HepG2 (cell line): ENCODE results near the gene ASTN2. TPM values are rescaled to one million over a fixed set of nuclear protein-coding genes. Genes with fewer than 3 reads are reported as not detected.

Experiments used
- EEA1 ChIP-seq: sonication (generic); formaldehyde crosslinking; IDR thresholded peaks from 2 replicates; pipeline ENCODE4 v1.5.1; 2020; ENCODE audit warnings: mild to moderate bottlenecking, missing genetic modification reagents, borderline replicate concordance
- EED ChIP-seq: sonication (generic); formaldehyde crosslinking; IDR thresholded peaks from 2 replicates; pipeline ENCODE4 v1.5.0; 2020; ENCODE audit warnings: mild to moderate bottlenecking, missing genetic modification reagents
- FOXM1 ChIP-seq: sonication (generic); formaldehyde crosslinking; IDR thresholded peaks from 2 replicates; pipeline ENCODE4 v1.5.0; 2020; ENCODE audit warnings: missing genetic modification reagents
- GPN1 ChIP-seq: sonication (generic); formaldehyde crosslinking; IDR thresholded peaks from 2 replicates; pipeline ENCODE4 v1.5.1; 2020; ENCODE audit warnings: missing genetic modification reagents, borderline replicate concordance
- GZF1 ChIP-seq: sonication (generic); formaldehyde crosslinking; IDR thresholded peaks from 2 replicates; pipeline ENCODE4 v1.5.1; 2020; ENCODE audit warnings: mild to moderate bottlenecking, missing genetic modification reagents
- NAIF1 ChIP-seq: sonication (generic); formaldehyde crosslinking; IDR thresholded peaks from 2 replicates; pipeline ENCODE4 v1.5.0; 2020; ENCODE audit warnings: mild to moderate bottlenecking, missing genetic modification reagents, borderline replicate concordance
- RERE ChIP-seq: IDR thresholded peaks from 2 replicates; pipeline ENCODE4 v1.6.1; 2016; ENCODE audit warnings: low read depth, missing genetic modification reagents, missing compliant biosample characterization
- TAF15 ChIP-seq: fragments of 200-400 bp; formaldehyde crosslinking; IDR thresholded peaks from one replicate; pipeline ENCODE4 v1.6.1; 2018; ENCODE audit warnings: mild to moderate bottlenecking, low read depth, low read length; ENCODE audit not compliant: poor library complexity, severe bottlenecking
- TFAP4 ChIP-seq: sonication (generic); IDR thresholded peaks from 2 replicates; pipeline ENCODE4 v1.6.1; 2016; ENCODE audit warnings: low read depth, borderline replicate concordance
- TOPORS ChIP-seq: sonication (generic); formaldehyde crosslinking; IDR thresholded peaks from 2 replicates; pipeline ENCODE4 v1.8.0; 2023; ENCODE audit warnings: mild to moderate bottlenecking, missing genetic modification reagents
- ZNF460 ChIP-seq: sonication (generic); formaldehyde crosslinking; IDR thresholded peaks from 2 replicates; pipeline ENCODE4 v1.5.1; 2020; ENCODE audit warnings: missing genetic modification reagents, mild to moderate bottlenecking, borderline replicate concordance
- polyA plus RNA-seq, 8 experiments: library from polyadenylated mRNA; depleted of rRNA in 3 of 8; stranded (reverse) in 7 of 8; unstranded in 1 of 8; fragments of >200 nt; fragmentation: Illumina TruSeq in 4 of 8; extraction: Trizol in 4 of 8; gene quantifications; 2 replicates each; pipeline versions ENCODE4 v1.2.1 to v1.2.3, GENCODE V29; 2011 to 2016; ENCODE audit warnings: low read depth in 4 of 8, missing spikeins in 1 of 8, mixed read lengths in 1 of 8; ENCODE audit not compliant: insufficient read depth in 1 of 8
- total RNA-seq, 5 experiments: library from RNA; depleted of rRNA; stranded (reverse); fragments of >200 nt; fragmentation: Illumina TruSeq; extraction: Trizol; gene quantifications; 2 replicates each; pipeline ENCODE4 v1.2.3, GENCODE V29; 2016; ENCODE audit warnings: low read depth in 1 of 5
- TF ChIP-seq, protein P1 (sequence below): sonication (generic); formaldehyde crosslinking; IDR thresholded peaks from 2 replicates; pipeline ENCODE4 v1.4.0; 2020; ENCODE audit warnings: missing genetic modification reagents
- TF ChIP-seq, protein P2 (sequence below): sonication (generic); formaldehyde crosslinking; IDR thresholded peaks from 2 replicates; pipeline ENCODE4 v1.5.0; 2020; ENCODE audit warnings: mild to moderate bottlenecking, missing genetic modification reagents

Gene ASTN2
- total and polyA plus RNA-seq, 2 of the 13 experiments (the other 11 are each of a cell fraction or from before 2014, with no cell fraction given) = 5.2 to 13.5 TPM

GRCh38 chr9:116453785-116454184 lies 961.1 kb downstream of the ASTN2 start (continued):
- TF ChIP-seq EEA1 (CRISPR knock-in tag) (no peak), TAF15 (no peak), FOXM1 (CRISPR knock-in tag) (no peak), ZNF460 (CRISPR knock-in tag) (no peak), TFAP4 (peak; percentile 84; the same call in 1 of the 2 replicates), TOPORS (no peak), GPN1 (no peak), EED (no peak), RERE (no peak), GZF1 (no peak), NAIF1 (CRISPR knock-in tag) (no peak)
- TF ChIP-seq, protein P1, sequence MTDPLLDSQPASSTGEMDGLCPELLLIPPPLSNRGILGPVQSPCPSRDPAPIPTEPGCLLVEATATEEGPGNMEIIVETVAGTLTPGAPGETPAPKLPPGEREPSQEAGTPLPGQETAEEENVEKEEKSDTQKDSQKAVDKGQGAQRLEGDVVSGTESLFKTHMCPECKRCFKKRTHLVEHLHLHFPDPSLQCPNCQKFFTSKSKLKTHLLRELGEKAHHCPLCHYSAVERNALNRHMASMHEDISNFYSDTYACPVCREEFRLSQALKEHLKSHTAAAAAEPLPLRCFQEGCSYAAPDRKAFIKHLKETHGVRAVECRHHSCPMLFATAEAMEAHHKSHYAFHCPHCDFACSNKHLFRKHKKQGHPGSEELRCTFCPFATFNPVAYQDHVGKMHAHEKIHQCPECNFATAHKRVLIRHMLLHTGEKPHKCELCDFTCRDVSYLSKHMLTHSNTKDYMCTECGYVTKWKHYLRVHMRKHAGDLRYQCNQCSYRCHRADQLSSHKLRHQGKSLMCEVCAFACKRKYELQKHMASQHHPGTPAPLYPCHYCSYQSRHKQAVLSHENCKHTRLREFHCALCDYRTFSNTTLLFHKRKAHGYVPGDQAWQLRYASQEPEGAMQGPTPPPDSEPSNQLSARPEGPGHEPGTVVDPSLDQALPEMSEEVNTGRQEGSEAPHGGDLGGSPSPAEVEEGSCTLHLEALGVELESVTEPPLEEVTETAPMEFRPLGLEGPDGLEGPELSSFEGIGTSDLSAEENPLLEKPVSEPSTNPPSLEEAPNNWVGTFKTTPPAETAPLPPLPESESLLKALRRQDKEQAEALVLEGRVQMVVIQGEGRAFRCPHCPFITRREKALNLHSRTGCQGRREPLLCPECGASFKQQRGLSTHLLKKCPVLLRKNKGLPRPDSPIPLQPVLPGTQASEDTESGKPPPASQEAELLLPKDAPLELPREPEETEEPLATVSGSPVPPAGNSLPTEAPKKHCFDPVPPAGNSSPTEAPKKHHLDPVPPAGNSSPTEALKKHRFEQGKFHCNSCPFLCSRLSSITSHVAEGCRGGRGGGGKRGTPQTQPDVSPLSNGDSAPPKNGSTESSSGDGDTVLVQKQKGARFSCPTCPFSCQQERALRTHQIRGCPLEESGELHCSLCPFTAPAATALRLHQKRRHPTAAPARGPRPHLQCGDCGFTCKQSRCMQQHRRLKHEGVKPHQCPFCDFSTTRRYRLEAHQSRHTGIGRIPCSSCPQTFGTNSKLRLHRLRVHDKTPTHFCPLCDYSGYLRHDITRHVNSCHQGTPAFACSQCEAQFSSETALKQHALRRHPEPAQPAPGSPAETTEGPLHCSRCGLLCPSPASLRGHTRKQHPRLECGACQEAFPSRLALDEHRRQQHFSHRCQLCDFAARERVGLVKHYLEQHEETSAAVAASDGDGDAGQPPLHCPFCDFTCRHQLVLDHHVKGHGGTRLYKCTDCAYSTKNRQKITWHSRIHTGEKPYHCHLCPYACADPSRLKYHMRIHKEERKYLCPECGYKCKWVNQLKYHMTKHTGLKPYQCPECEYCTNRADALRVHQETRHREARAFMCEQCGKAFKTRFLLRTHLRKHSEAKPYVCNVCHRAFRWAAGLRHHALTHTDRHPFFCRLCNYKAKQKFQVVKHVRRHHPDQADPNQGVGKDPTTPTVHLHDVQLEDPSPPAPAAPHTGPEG (CRISPR knock-in tag) = no peak
- TF ChIP-seq, protein P2, sequence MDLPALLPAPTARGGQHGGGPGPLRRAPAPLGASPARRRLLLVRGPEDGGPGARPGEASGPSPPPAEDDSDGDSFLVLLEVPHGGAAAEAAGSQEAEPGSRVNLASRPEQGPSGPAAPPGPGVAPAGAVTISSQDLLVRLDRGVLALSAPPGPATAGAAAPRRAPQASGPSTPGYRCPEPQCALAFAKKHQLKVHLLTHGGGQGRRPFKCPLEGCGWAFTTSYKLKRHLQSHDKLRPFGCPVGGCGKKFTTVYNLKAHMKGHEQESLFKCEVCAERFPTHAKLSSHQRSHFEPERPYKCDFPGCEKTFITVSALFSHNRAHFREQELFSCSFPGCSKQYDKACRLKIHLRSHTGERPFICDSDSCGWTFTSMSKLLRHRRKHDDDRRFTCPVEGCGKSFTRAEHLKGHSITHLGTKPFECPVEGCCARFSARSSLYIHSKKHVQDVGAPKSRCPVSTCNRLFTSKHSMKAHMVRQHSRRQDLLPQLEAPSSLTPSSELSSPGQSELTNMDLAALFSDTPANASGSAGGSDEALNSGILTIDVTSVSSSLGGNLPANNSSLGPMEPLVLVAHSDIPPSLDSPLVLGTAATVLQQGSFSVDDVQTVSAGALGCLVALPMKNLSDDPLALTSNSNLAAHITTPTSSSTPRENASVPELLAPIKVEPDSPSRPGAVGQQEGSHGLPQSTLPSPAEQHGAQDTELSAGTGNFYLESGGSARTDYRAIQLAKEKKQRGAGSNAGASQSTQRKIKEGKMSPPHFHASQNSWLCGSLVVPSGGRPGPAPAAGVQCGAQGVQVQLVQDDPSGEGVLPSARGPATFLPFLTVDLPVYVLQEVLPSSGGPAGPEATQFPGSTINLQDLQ (CRISPR knock-in tag) = no peak
